T-helper 22 cell (primary cell): ENCODE data around the gene ZNF280C.
"Not testable (repeated sequence)": the region's sequence is repeated elsewhere in the genome, so short reads cannot be mapped to it uniquely, and the experiment has no call there.

Experiments used
- DNase-seq: peaks from one replicate; pipeline ENCODE4 v3.0.0-alpha.2; 2020; ENCODE audit warnings: low read depth

ZNF280C gene, protein sequence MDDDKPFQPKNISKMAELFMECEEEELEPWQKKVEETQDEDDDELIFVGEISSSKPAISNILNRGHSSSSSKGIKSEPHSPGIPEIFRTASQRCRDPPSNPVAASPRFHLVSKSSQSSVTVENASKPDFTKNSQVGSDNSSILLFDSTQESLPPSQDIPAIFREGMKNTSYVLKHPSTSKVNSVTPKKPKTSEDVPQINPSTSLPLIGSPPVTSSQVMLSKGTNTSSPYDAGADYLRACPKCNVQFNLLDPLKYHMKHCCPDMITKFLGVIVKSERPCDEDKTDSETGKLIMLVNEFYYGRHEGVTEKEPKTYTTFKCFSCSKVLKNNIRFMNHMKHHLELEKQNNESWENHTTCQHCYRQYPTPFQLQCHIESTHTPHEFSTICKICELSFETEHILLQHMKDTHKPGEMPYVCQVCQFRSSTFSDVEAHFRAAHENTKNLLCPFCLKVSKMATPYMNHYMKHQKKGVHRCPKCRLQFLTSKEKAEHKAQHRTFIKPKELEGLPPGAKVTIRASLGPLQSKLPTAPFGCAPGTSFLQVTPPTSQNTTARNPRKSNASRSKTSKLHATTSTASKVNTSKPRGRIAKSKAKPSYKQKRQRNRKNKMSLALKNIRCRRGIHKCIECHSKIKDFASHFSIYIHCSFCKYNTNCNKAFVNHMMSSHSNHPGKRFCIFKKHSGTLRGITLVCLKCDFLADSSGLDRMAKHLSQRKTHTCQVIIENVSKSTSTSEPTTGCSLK

DNA sequence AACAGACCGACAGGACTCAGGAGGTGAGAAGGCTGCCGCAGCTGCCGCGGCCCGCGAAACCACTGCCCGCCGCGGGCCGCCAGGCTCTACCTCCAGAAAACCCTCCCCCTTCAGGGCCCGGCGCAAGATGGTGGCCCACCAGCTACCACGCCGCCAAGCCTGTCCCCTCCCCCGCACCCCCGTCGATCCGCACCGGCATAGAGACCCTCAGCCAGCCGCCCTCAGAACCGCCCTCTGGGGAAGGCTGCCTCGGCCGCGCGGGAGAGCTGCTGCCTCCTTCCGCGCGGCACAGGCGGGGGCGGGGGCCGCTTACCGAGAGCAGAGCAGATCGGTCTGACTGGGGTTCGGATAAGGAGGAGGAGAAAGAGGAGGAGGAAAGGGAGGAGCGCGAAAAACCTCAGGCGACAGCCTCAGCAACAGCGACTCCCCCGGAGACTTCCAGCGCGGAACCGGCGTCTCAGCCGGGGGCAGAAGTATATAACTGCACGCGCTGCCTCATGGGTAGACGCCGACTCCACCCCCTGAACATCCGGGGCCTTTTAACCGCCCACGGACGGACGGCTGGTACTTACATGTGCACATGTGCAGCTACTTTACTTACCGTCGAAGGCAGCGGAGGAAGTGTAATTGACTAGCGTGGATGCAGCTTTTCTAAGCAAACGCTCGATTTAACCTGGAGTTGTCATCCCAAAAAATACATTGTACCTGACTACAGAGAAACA, at the start of gene ZNF280C:
TSS of gene ZNF280C (minus strand) at position 451 of the 722 bp plus-strand sequence. CDS start 8,450 bp downstream, outside the sequence.
- peak; percentile 78 for DNase-seq

- DNase-seq: no peak
Observed at GRCh38 chrX:130304587-130305368, 36.1 kb upstream of the ZNF280C start.

DNA sequence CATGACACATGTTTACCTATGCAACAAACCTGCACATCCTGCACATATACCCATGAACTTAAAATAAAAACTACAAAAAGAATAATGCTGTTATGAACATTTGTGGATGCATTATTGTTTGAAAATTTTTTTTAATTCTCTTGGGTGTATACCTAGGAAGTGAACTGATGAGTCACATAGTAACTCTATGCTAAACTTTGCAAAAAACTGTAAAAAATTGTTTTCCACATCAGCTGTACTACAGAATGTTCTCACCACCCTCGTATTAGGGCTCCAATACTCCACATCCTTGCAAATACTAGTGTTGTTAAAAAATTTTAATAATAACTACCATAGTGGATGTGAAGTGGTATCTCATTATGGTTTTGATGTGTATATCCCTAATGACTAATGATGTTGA, 33.3 kb upstream of the ZNF280C start:
- no peak for DNase-seq

GRCh38 chrX:130301405-130301804, 32.7 kb upstream of the ZNF280C start:
- no peak for DNase-seq

- DNase-seq: no peak
Observed at GRCh38 chrX:130300010-130300282, 31.2 kb upstream of the ZNF280C start.

DNA sequence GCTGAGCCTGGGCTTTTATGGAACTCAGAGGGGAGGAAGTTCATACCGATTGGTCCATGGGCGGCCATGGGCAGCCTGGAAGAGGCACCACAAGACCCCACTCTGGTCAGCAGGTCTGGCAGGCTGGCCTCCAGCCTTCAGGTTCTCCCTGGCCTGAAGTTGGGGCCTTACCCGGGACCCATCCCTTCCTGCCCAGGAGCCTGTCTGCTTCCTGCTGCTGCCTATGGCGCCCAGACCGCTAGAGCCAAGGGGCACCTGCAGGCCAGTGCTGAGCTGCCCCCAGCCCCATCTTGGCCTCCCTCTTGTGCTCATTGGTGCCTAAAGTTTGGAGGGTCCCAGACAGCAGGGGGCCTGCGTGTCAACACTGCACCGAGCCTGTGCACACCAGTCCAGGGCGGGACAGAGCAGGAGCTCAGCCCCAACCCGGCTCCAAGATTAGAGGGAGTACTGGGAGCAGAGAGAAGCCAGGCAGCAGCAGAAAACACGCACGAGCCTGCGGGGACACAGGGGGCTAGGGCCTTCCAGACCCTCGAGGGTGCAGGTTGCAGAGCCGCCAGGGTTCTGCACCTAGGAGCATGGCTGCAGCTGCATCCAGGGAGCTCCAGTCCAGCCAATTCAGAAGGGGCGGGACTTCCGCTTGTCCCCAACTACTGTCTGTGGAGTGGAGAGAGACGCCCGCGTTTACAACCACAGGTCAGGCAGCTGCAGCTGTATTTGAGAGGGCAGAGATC, 30.7 kb upstream of the ZNF280C start:
- DNase-seq: no peak

GRCh38 chrX:130296743-130297142, 28.0 kb upstream of the ZNF280C start:
- no peak for DNase-seq

DNA sequence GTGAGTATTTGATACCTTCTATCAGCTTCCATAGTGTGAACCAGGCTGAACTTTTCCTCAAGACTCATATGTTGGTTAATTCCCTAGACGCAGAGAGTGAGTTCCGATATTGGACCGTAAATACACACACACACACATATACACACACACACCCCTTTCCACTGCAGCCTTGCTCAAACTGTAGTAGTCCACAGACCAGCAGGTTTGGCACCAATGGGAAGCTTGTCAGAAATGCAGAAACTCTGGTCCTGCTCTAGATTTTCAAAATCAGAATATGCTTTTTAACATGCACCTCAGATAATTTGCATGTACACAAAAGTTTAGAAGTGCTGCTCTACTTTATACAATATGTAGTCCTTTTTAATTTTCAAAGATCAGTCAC, 27.6 kb upstream of the ZNF280C start:
- DNase-seq: no peak

- no peak for DNase-seq
Observed at GRCh38 chrX:130295519-130296296, 27.0 kb upstream of the ZNF280C start.

- DNase-seq: no peak
Observed at GRCh38 chrX:130287071-130287770, 18.5 kb upstream of the ZNF280C start.

DNA sequence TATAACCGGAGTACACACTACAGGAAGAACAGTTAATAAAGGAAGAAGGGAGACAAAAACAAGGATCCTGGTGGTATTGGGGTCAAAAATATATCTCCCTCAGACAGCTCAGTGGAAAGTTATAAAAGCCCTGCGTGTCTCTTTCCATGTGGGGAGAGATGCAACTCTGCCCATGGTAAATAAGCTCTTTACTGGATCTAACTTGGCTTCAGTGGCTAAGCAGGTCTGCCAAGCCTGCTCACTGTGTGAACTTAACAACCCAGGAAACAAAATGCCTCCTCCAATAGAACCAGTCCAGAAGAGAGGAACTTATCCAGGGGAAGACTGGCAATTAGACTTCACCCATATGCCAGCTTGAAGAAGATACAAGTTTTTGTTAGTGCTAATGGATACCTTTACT, 17.0 kb upstream of the ZNF280C start:
- DNase-seq: no peak

GRCh38 chrX:130285069-130285620, 16.4 kb upstream of the ZNF280C start:
- DNase-seq: no peak

GRCh38 chrX:130282151-130282550, 13.5 kb upstream of the ZNF280C start:
- no peak for DNase-seq

DNA sequence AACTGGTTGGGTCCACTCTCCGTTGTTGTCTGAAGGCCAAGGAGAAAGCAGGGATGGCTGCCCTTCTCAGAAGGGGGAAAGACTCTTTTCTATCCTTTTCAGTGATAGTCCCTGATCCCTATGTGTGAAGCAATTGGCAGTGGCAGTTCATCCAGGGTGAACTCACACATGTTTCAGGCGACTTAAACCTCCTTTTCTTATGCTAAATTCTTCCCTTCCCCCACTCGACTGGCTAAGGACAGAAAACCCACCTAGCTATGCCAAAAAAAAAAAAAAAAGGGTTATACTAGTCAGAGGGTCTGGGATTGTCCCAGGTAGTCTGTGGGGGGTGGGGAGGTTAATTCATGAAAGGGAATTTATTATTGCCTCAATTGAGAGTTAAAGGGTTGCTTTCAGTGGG, 12.2 kb upstream of the ZNF280C start:
- DNase-seq: no peak

GRCh38 chrX:130272253-130272652, 3.6 kb upstream of the ZNF280C start:
- DNase-seq: not testable (repeated sequence)

DNA sequence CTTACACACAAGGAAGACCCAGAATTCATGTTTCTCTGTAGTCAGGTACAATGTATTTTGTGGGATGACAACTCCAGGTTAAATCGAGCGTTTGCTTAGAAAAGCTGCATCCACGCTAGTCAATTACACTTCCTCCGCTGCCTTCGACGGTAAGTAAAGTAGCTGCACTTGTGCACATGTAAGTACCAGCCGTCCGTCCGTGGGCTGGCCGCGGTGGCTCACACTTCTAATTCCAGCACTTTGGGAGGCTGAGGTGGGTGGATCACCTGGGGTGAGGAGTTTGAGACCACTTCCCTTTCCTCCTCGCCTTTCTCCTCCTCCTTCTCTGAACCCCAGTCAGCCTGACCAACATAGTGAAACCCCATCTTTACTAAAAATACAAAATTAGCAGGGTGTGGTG, 692 bp upstream of the ZNF280C start:
- not testable (repeated sequence) for DNase-seq

DNA sequence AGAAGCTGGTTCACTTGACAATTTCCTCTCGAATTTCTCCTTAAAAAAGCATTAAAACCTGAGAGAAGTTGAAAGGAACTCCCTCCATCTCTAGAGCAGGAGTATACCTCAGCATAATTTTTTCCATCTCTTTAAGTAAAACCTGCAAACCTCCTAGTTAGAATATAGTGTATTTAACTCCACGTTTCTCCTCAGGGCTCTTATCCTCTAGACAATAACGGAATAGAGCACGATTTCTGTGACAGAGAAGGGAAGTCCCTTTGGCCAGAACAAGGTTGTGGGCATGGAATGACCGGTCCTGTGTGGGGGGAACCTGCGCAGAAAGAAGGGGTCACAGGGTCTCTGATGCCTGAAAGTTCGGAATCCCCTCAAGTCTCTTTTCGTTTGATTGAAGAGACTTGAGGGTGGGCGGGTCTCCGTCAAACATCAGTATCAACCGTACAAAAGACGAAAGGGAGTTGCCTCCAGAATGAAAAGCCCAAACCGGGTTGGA, 697 bp downstream of the ZNF280C start:
- no peak for DNase-seq

DNA sequence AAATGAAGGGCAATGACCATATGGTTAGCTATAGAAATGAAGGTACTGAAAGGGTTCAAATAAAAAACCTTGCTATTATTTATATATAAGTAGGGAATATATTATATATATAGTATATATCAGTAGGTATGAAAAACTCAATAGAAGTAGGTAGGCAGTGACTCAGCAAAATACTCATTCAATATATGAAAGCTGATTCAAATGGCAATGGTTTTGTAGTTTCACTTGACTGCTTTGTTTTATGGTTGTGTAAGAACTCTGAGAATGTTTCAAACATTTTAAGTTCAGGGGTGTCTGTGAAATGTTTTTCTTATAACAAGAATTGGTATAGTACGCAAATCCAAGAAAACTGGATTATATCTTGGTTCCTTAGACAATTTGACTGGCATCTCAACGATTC, 4.1 kb downstream of the ZNF280C start:
- DNase-seq: no peak

DNA sequence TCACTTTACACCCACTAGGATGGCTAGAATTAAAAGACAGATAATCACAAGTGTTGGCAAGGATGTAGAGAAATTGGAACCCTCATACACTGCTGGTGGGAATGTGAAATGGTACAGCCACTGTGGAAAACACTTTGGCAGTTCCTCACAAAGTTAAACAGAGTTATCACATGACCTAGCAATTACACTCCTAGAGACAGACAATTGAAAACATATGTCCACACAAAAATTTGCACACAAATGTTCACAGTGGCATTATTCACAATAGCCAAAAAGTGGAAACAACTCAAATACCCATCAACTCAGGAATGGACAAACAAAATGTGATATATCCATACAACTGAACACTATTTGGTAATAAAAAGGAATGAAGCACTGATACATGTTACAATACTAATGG, 5.7 kb downstream of the ZNF280C start:
- DNase-seq: no peak

DNA sequence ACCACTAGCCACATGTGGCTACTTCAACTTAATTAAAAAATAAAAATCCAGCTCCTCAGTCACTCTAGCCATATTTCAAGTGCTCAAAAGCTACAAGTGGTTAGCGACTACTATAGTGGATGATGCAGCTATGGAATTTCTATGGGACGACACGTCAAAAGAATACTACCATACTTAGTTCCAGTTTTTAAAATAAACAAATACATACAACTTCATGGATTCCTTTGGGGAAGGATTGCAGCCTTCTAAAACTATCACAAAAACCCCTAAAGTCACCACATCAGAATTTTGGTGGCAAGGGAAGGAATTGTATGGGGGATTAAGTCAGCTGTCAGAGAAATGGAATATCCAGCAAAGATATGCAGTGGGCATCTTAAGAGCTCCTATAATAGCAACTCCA, 6.5 kb downstream of the ZNF280C start:
- DNase-seq: no peak
